K562 treated with DMSO at 1 percent for 4 hours (cell line): ENCODE data around the gene SNX9. TPM values are rescaled to one million over a fixed set of nuclear protein-coding genes. Genes with fewer than 3 reads are reported as not detected.

Experiments used
- total RNA-seq: library from RNA; unstranded; fragments of 300-600 nt; gene quantifications from 2 replicates; pipeline ENCODE4 v1.2.3, GENCODE V29; 2022; ENCODE audit not compliant: insufficient read depth

SNX9 gene
- 28.0 and 34.2 TPM in 2 replicates for total RNA-seq

GRCh38 chr6:157823001-157823527 lies at the start of gene SNX9:
TSS of gene SNX9 (plus strand) at chr6:157823246. CDS start at chr6:157823435, 189 bp downstream.

DNA sequence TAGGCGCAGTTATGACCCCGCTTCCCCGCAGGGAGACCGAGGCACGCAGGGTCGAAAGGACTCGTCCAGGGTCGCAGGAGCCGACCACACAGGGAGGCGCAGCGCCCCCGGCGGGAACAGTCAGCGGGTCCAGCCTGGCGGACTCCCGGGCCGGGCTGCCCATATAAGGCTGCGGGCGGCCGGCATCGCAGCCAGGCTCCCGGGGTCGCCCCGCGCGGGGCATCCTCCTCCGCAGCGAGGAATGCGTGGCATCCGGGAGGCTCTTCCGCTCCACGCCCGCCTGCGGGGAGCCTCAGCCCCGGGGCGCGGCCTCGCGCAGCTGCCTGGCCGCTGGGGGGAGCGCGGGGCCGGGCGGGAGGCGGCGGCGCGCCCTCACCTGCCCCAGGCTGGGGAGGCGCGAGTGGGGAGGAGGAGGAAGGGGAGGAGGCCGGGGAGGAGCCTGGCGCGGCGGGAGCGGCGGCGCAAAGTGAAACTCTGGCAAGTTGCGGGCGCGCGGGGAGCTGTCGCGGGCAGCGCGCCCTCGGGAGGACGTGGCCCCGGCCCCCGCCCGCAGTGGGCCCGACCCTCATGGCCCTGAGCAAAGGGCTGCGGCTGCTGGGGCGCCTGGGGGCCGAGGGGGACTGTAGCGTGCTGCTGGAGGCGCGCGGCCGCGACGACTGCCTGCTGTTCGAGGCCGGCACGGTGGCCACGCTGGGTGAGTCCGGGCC lies 158.5 kb downstream of the SNX9 start, which contains the start of gene SYNJ2:
Gene SYNJ2, plus strand, starts transcription at position 469 of the 707 bp plus-strand sequence. Its CDS starts 99 bp downstream, at position 568.

Other genes starting within 250 kb of the SNX9 start
- 11.0 and 14.8 TPM in 2 replicates for gene SYNJ2, start 158.6 kb downstream of the SNX9 start, total RNA-seq